Muscle layer of duodenum (tissue), 2 donors: ENCODE results near the gene TSPAN5.

Experiments used
- H3K27ac ChIP-seq: one replicate; pipeline ENCODE4 v1.7.0; 2013; ENCODE audit warnings: mild to moderate bottlenecking, low read length
- H3K27me3 ChIP-seq: one replicate; pipeline ENCODE4 v1.7.0; 2013; ENCODE audit warnings: low read depth, mild to moderate bottlenecking, control low read depth, low read length
- H3K36me3 ChIP-seq, 2 donors: one replicate each; pipeline ENCODE4 v1.7.0; 2013; ENCODE audit warnings: low read length in 2 of 2, control low read depth in 1 of 2, mild to moderate bottlenecking in 1 of 2; ENCODE audit not compliant: insufficient read depth in 2 of 2, control insufficient read depth in 1 of 2
- H3K4me1 ChIP-seq, 2 donors: one replicate each; pipeline ENCODE4 v1.7.0; 2013; ENCODE audit warnings: low read length in 2 of 2, mild to moderate bottlenecking in 2 of 2, control low read depth in 1 of 2, moderate library complexity in 1 of 2; ENCODE audit not compliant: insufficient read depth in 2 of 2, control insufficient read depth in 1 of 2
- H3K4me3 ChIP-seq, 2 donors: one replicate each; pipeline ENCODE4 v1.7.0; 2013; ENCODE audit warnings: low read length in 2 of 2, low read depth in 1 of 2, mild to moderate bottlenecking in 1 of 2
- H3K9me3 ChIP-seq, 2 donors: one replicate each; pipeline ENCODE4 v1.7.0; 2013; ENCODE audit warnings: low read length in 2 of 2, control low read depth in 1 of 2, mild to moderate bottlenecking in 1 of 2; ENCODE audit not compliant: control insufficient read depth in 1 of 2
- donor health status: healthy.

TSPAN5 gene

GRCh38 chr4:98498774-98499173, 159.6 kb downstream of the TSPAN5 start:
- peaks cover 0 to 7% of the 10 kb centered on the region in 2 donors for H3K4me1 ChIP-seq
- no peaks in the 10 kb centered on the region for H3K27me3 ChIP-seq
- H3K9me3 ChIP-seq: no peaks in the 10 kb centered on the region
- H3K27ac ChIP-seq: no peak overlapping the region
- H3K36me3 ChIP-seq: no peaks in the 10 kb centered on the region
- no peak overlapping the region for H3K4me3 ChIP-seq

- peaks cover 0 to 7% of the 10 kb centered on the region in 2 donors for H3K4me1 ChIP-seq
- no peak overlapping the region for H3K27ac ChIP-seq
- no peaks in the 10 kb centered on the region for H3K9me3 ChIP-seq
- H3K27me3 ChIP-seq: no peaks in the 10 kb centered on the region
- no peak overlapping the region for H3K4me3 ChIP-seq
- H3K36me3 ChIP-seq: no peaks in the 10 kb centered on the region
Measured at GRCh38 chr4:98496152-98496845, 162.1 kb downstream of the TSPAN5 start.

GRCh38 chr4:98493296-98493695, 165.1 kb downstream of the TSPAN5 start:
- H3K36me3 ChIP-seq: no peaks in the 10 kb centered on the region
- H3K9me3 ChIP-seq: no peaks in the 10 kb centered on the region
- H3K4me3 ChIP-seq: no peak overlapping the region
- peaks cover 0 to 7% of the 10 kb centered on the region in 2 donors for H3K4me1 ChIP-seq
- H3K27ac ChIP-seq: no peak overlapping the region
- no peaks in the 10 kb centered on the region for H3K27me3 ChIP-seq

- Histone ChIP-seq H3K27ac (no peak overlapping the region), H3K9me3 (no peaks in the 10 kb centered on the region), H3K36me3 (no peaks in the 10 kb centered on the region), H3K27me3 (no peaks in the 10 kb centered on the region), H3K4me1 (peaks cover 0 to 7% of the 10 kb centered on the region in 2 donors), H3K4me3 (no peak overlapping the region)
Measured at GRCh38 chr4:98491899-98492559, 166.4 kb downstream of the TSPAN5 start.

- no peaks in the 10 kb centered on the region for H3K27me3 ChIP-seq
- no peaks in the 10 kb centered on the region for H3K9me3 ChIP-seq
- peaks cover 0 to 4% of the 10 kb centered on the region in 2 donors for H3K4me1 ChIP-seq
- H3K4me3 ChIP-seq: no peak overlapping the region
- H3K27ac ChIP-seq: no peak overlapping the region
- H3K36me3 ChIP-seq: no peaks in the 10 kb centered on the region
Measured at GRCh38 chr4:98490251-98490650, 168.2 kb downstream of the TSPAN5 start.

GRCh38 chr4:98485816-98486345, 172.5 kb downstream of the TSPAN5 start:
- no peaks in the 10 kb centered on the region for H3K36me3 ChIP-seq
- no peaks in the 10 kb centered on the region for H3K27me3 ChIP-seq
- H3K4me3 ChIP-seq: no peak overlapping the region
- no peaks in the 10 kb centered on the region for H3K4me1 ChIP-seq
- H3K27ac ChIP-seq: no peak overlapping the region
- H3K9me3 ChIP-seq: no peaks in the 10 kb centered on the region

- H3K9me3 ChIP-seq: no peaks in the 10 kb centered on the region
- no peak overlapping the region for H3K4me3 ChIP-seq
- H3K36me3 ChIP-seq: no peaks in the 10 kb centered on the region
- H3K4me1 ChIP-seq: no peaks in the 10 kb centered on the region
- H3K27me3 ChIP-seq: no peaks in the 10 kb centered on the region
- no peak overlapping the region for H3K27ac ChIP-seq
Measured at GRCh38 chr4:98484031-98484430, 174.4 kb downstream of the TSPAN5 start.

- no peaks in the 10 kb centered on the region for H3K9me3 ChIP-seq
- H3K36me3 ChIP-seq: no peaks in the 10 kb centered on the region
- H3K4me1 ChIP-seq: peaks cover 0 to 2% of the 10 kb centered on the region in 2 donors
- H3K27me3 ChIP-seq: no peaks in the 10 kb centered on the region
- no peak overlapping the region for H3K27ac ChIP-seq
- H3K4me3 ChIP-seq: no peak overlapping the region
Measured at GRCh38 chr4:98482847-98483806, 175.3 kb downstream of the TSPAN5 start.

- Histone ChIP-seq H3K36me3 (no peaks in the 10 kb centered on the region), H3K9me3 (no peaks in the 10 kb centered on the region), H3K27ac (no peak overlapping the region), H3K4me3 (no peak overlapping the region), H3K27me3 (no peaks in the 10 kb centered on the region), H3K4me1 (peaks cover 0 to 3% of the 10 kb centered on the region in 2 donors)
Measured at GRCh38 chr4:98482503-98482846, 175.9 kb downstream of the TSPAN5 start.

GRCh38 chr4:98481167-98481566, 177.2 kb downstream of the TSPAN5 start:
- Histone ChIP-seq H3K27me3 (no peaks in the 10 kb centered on the region), H3K4me3 (no peak overlapping the region), H3K27ac (no peak overlapping the region), H3K36me3 (no peaks in the 10 kb centered on the region), H3K9me3 (no peaks in the 10 kb centered on the region), H3K4me1 (peaks cover 0 to 3% of the 10 kb centered on the region in 2 donors)

GRCh38 chr4:98480535-98480934, 177.9 kb downstream of the TSPAN5 start:
- H3K36me3 ChIP-seq: no peaks in the 10 kb centered on the region
- peaks cover 0 to 3% of the 10 kb centered on the region in 2 donors for H3K4me1 ChIP-seq

More at GRCh38 chr4:98480535-98480934, 177.9 kb downstream of the TSPAN5 start:
- Histone ChIP-seq H3K4me3 (no peak overlapping the region), H3K27ac (no peak overlapping the region), H3K27me3 (no peaks in the 10 kb centered on the region), H3K9me3 (no peaks in the 10 kb centered on the region)
